DMS53 (cell line): ENCODE data around the gene GET4.
"Not testable (repeated sequence)": the region's sequence is repeated elsewhere in the genome, so short reads cannot be mapped to it uniquely, and the experiment has no call there.

Experiments
- DNase-seq: peaks from one replicate; lab custom pipeline; 2025; lab: John Stamatoyannopoulos, UW

The GET4 gene

DNA sequence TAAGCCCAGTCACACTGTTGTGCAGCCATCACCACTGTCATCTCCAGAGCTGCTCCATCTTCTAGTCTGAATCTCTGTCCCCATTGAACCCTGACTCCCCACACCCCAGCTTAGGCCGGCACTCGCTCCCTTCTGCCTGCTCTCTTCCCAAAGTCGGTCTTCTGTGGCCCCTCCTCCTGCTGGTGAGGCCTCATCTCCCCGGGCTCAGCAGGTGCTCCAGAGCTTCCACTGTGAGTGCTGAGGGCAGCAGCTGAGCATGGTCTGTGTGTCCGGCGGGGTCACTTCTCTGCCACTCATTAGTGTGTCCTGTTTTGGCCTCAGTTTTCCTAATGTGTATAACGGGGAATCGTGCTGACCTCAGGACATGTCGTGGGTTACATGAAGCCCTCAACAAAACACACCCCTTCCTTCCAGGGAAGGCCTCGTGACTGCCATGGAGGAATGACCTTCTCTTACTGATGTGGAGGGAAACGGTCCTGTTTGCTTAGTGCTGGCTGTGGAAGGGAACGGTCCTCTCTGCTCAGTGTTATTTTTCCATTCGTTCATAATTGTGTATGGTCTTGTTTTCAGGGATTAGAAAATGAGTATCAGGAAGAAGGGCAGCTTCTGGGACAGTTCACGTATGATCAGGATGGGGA is 4.3 kb upstream of the GET4 start:
- no peak for DNase-seq

DNA sequence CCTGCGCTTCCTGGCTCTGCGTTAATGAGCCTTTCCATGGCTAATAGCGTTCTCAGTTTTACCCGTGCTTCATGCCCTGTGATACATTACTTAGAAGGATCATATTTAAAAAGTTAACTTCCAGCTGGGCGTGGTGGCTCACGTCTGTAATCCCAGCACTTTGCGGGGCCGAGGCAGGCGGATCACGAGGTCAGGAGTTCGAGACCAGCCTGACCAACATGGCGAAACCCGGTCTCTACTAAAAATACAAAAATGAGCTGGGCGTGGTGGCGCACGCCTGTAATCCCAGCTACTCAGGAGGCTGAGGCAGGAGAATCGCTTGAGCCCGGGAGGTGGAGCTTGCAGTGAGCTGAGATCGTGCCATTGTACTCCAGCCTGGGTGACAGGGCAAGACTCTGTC is 3.7 kb upstream of the GET4 start:
- DNase-seq, result not testable (repeated sequence)

DNA sequence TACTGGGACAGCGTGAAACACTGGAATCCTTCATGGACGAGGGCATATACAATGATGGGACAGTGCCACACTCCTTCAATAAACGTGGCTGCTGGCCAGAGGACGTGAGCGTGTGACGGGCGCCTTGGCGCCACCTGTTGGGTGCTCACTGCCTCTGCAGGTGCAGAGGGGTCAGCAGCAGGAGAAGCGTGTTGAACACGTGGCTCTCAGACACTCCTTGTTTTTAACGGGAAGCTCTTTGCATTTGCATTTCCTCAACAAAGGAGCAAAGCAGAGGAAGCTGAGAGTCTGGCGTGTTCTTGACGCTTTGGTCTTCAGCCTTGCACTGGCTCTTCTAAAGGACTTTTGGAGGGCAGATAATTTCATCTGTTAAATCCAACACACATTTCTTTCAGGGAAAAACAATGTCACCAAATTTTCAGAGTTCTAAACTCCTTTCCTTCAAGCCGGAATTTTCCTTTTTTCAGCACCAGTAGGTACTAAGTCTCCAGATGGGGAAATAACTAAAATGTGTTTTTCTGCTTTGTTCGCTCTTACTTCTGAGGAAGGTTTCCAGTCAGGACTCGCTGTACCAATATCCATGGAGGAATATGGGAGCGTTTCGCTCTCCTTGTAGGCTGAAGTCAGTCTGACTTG is 2.9 kb upstream of the GET4 start:
- DNase-seq, result peak; percentile 95

DNA sequence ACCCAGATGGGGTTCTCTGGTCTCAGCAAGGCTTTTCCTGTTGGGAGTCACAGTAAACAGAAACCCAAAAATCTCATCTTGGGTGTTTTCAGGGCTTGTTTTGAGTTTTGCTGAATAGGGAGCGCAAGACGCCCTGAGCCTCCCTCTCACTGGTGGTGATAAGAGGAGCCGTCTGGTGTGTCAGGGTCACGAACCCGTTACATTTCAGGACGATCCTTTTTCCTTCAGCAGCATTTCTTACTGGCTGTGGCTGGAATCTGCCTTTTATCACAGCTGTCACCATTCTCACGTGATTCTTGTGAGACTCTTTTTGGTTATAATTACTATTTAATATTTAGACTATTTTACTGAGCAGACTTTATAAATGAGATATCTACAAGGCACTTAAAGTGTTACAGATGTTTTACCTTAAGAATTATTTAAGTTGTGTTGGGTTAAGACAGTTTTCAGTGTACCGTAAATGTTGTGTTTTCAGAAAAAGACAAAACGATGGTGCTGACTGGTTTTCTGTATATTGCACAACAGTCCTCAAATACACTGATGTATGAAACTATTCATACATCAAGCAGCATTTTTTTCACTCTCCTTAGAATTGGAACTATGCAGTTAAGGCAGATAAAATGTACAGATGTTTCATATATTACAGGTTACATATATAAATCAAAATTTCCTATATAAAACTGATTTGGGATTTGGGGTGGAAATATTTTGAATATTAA is 2.2 kb upstream of the GET4 start:
- DNase-seq, result no peak

- peak; percentile 87 for DNase-seq
Measured at GRCh38 chr7:875051-875450, 1.3 kb upstream of the GET4 start.

GRCh38 chr7:875476-876076 is 778 bp upstream of the GET4 start:
- peak; percentile 67 for DNase-seq

DNA sequence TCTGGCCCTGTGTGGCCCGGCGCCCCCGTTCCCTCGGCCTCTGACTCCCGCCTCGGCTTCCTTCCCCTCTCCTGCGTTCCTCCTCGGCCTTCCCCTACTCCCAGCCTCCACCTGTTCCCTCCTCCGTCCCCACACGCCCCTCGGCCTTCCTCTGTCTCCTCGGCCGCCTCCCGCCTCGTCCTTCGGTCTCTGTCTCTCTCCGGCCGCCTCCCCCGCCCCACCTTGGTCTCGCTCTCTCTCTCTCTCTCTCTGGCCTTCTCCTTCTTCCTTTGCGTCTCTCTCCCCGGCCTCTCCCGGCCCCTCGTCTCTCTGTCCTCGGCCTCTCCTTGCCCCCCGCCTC is 588 bp downstream of the GET4 start:
- peak; percentile 80 for DNase-seq

DNA sequence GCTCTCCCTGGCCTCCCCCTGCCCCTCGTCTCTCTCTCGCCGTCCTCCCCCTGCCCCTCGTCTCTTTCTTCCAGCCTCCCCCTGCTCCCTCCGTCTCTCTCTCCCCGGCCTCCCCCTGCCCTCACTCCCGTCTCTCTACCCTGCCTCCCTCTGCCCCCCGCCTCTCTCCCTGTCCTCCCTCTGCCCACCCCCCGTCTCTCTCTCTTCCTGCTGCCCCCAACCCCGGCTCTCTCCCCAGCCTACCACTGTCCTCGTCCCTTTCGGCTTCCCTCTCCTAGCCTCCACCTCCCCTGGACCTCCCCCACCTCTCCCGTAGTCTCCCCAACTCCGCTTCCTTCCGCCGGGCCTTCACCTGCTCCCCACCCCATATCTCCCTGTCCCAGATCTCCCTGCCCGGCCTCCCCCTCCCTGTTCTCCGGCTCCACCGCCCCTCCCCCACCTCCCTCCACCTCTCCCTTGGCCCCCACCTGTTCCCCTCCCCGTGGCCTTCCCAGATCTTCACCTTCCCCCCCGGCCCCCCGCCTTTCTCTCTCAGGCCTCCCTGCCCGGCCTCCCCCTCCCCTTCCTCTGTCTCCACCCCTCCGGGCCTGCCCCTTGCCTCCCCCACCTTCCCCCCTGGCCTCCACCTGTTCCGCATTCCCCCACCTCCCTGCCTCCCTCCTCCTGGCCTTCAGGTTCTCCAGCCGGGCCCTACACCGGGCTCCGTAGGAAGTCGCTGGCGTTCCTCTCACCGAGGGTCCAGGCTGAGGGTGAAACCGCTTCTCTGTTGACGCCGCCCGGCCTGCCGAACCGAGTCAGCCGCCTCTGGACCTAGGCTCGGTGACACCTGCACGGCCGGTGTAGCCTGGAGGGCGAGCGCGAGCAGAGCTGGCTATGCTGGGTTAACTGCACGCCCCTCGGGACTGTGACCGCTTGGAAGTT is 1.2 kb downstream of the GET4 start:
- DNase-seq, result peak; percentile 64

GRCh38 chr7:879093-879492 is 2.7 kb downstream of the GET4 start:
- no peak for DNase-seq

DNA sequence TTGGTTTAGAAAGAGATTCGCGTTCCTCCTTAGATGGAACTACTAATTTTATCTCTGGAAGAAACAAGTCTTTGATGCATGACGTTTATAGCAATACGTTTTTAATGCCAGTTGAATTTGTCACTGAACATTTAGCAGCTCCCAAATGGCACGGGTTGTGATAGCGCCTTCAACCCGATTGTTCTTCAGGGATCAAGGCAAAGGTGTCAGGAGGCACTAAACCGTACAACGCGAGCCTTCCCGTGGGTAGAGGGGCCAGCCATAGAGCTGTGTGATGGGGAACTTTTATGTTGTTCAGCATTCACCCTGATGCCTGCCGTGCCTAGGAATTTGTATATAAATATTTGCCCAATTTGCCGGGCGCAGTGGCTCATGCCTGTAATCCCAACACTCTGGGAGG is 3.4 kb downstream of the GET4 start:
- DNase-seq, result no peak

GRCh38 chr7:880450-880849 is 4.1 kb downstream of the GET4 start:
- peak; percentile 30 for DNase-seq

- DNase-seq, result peak; percentile 68
Measured at GRCh38 chr7:881441-882234, 5.3 kb downstream of the GET4 start.

- no peak for DNase-seq
Measured at GRCh38 chr7:882336-883035, 6.1 kb downstream of the GET4 start.

GRCh38 chr7:883055-884021 is 7.0 kb downstream of the GET4 start:
- DNase-seq, result peak; percentile 47

- DNase-seq, result no peak
Measured at GRCh38 chr7:884191-885003, 8.0 kb downstream of the GET4 start.

DNA sequence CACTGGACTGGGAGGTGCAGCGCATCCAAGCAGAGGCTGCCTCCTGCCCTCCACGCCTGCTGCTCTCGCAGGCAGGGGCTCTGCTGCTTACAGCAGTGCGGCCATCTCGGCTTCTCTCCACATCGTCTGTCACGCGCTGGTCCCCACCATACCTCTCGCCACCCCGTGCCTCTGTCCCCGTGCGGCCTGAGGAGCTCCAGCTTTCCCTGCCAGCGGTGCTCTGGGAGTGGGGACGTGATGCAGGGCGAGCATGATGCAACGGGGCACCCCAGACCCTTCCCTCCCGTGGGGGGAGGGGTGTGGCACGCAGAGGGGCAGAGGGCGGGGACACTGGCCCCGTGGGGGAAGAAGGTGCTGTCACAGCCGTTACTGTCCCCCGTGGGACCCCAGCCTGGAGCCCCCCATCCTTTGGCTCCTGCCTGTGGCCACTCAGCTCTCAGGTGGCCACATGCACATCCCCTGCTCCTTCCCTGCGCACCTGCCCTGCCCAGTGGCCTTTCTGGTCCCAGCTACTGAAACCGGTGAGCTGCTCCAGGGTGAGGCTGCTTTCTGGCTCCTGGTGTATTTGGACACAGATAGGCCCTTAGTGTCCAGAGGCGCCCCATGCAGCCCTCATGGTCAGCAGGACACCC is 9.0 kb downstream of the GET4 start:
- DNase-seq, result no peak

GRCh38 chr7:885893-886625 is 9.7 kb downstream of the GET4 start:
- DNase-seq, result no peak
